ENCODE results near the gene SHISA6.

- TF ChIP-seq, protein P1, sequence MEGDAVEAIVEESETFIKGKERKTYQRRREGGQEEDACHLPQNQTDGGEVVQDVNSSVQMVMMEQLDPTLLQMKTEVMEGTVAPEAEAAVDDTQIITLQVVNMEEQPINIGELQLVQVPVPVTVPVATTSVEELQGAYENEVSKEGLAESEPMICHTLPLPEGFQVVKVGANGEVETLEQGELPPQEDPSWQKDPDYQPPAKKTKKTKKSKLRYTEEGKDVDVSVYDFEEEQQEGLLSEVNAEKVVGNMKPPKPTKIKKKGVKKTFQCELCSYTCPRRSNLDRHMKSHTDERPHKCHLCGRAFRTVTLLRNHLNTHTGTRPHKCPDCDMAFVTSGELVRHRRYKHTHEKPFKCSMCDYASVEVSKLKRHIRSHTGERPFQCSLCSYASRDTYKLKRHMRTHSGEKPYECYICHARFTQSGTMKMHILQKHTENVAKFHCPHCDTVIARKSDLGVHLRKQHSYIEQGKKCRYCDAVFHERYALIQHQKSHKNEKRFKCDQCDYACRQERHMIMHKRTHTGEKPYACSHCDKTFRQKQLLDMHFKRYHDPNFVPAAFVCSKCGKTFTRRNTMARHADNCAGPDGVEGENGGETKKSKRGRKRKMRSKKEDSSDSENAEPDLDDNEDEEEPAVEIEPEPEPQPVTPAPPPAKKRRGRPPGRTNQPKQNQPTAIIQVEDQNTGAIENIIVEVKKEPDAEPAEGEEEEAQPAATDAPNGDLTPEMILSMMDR (optimal IDR thresholded peaks at IDR 0.05 in 1 of 3, IDR thresholded peaks at IDR 0.05 in 1 of 3, conservative IDR thresholded peaks at IDR 0.05 in 1 of 3; ENCODE audit: extremely low read depth in 1 of 3, insufficient read depth in 2 of 3, low read length in 3 of 3): no peak
- no peak for TF ChIP-seq EZH2 (IDR thresholded peaks at IDR 0.05; ENCODE audit: low read length)
Measured at GRCh38 chr17:11598274-11599221, 357.5 kb downstream of the SHISA6 start, which contains the start of gene DNAH9.
